ENCODE results near the gene NXF1. TPM values are rescaled to one million over a fixed set of nuclear protein-coding genes. Genes with fewer than 3 reads are reported as not detected.
"Not testable (repeated sequence)": the region's sequence is repeated elsewhere in the genome, so short reads cannot be mapped to it uniquely, and the experiment has no call there.

The NXF1 gene
- total RNA-seq, 1 donor = 31.1 TPM

DNA sequence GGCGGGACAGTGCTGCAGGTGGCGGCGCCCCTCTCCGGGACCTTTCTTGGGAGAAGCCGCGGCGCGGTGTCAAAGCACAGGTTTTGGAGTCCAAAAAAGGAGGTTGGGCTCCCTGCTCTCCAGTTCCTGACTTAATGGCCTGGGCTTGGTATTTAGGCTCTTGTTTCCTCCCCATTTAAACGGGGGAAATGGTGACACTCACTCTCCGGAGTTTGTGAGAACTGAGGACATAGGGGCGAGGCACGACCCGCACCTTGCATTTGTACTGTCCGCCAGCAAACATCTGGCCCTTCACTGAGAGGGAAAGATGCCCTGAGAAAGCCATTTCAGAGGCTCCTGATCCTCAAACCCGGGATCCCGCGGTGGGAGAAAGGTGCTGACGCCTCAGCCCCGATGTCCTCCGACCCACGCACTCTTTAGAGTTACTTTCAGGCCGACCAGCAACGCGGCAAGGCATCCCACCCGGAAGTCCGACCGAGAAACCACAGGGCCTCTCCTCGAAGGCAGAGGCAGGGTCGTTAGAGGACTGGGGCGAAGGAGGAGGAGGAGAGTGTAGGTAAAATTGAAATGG lies 37.0 kb upstream of the NXF1 start:
- Histone ChIP-seq H4K20me1 (ENCODE audit: insufficient read depth, low read length) (no peaks in the 10 kb centered on the region), H3K4me3 (ENCODE audit: insufficient read depth, low read length) (peak overlapping the region; percentile 67), H3K4me2 (ENCODE audit: insufficient read depth, low read length) (peak overlapping the region; percentile 78), H3K27me3 (ENCODE audit: insufficient read depth, low read length) (no peaks in the 10 kb centered on the region), H2AFZ (ENCODE audit: low read length) (peak overlapping the region; percentile 88), H3K27ac (ENCODE audit: low read depth, low read length) (peak overlapping the region; percentile 99), H3K9me3 (ENCODE audit: low read depth, low read length) (no peaks in the 10 kb centered on the region), H3K79me2 (ENCODE audit: insufficient read depth, low read length) (peaks cover 20% of the 10 kb centered on the region), H3K36me3 (ENCODE audit: insufficient read depth, low read length) (peaks cover 5% of the 10 kb centered on the region), H3K4me1 (ENCODE audit: insufficient read depth, low read length) (peaks cover 23% of the 10 kb centered on the region)
- peak; percentile 48 for DNase-seq (ENCODE audit: insufficient read length, low spot score, missing footprints)
- TF ChIP-seq, protein P1, sequence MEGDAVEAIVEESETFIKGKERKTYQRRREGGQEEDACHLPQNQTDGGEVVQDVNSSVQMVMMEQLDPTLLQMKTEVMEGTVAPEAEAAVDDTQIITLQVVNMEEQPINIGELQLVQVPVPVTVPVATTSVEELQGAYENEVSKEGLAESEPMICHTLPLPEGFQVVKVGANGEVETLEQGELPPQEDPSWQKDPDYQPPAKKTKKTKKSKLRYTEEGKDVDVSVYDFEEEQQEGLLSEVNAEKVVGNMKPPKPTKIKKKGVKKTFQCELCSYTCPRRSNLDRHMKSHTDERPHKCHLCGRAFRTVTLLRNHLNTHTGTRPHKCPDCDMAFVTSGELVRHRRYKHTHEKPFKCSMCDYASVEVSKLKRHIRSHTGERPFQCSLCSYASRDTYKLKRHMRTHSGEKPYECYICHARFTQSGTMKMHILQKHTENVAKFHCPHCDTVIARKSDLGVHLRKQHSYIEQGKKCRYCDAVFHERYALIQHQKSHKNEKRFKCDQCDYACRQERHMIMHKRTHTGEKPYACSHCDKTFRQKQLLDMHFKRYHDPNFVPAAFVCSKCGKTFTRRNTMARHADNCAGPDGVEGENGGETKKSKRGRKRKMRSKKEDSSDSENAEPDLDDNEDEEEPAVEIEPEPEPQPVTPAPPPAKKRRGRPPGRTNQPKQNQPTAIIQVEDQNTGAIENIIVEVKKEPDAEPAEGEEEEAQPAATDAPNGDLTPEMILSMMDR (IDR thresholded peaks at IDR 0.05; ENCODE audit: extremely low read depth, low read depth, low read length) = no peak

DNA sequence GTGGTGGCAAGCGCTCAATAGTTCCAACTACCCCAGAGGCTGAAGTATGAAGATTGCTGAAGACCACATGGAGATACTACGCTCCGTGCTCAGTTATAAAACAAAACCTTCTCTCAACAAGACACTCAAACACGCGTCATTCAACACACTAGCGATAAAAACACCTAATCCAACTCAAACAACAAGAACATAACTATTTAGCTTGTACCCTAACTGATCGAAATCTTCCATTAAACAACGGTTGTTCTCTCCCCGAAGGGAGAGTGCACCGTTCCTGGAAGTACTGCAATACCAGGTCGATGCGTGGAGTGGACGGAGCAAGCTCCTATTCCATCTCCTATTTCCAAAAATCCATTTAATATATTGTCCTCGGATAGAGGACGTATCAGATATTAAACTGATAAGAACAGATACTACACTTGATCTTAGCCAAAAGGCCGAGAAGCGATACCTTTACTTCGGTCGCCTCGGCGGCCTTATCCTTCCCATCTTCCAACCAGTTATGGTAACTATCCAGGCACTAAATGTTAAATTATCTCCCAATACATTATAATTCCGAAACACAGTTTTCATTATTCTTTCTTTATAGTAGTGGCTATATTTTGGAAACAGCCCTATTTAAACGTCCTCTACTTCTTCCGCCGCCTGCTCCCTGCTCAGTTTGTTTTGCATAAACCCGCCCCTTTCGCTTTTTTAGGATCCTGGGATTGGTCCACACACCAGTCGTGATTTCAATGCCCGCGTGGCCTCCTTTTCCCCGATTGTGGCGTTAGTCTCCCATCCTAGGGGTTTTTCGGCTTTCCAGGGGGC lies 36.3 kb upstream of the NXF1 start:
- peak overlapping the region; percentile 67 for H3K4me3 ChIP-seq (ENCODE audit: insufficient read depth, low read length)
- TF ChIP-seq, protein P1 (IDR thresholded peaks at IDR 0.05; ENCODE audit: extremely low read depth, low read depth, low read length) = no peak
- no peaks in the 10 kb centered on the region for H4K20me1 ChIP-seq (ENCODE audit: insufficient read depth, low read length)
- peak overlapping the region; percentile 99 for H3K27ac ChIP-seq (ENCODE audit: low read depth, low read length)
- H3K4me1 ChIP-seq (ENCODE audit: insufficient read depth, low read length) = peaks cover 23% of the 10 kb centered on the region
- no peaks in the 10 kb centered on the region for H3K9me3 ChIP-seq (ENCODE audit: low read depth, low read length)
- H3K27me3 ChIP-seq (ENCODE audit: insufficient read depth, low read length) = no peaks in the 10 kb centered on the region
- peaks cover 24% of the 10 kb centered on the region for H3K79me2 ChIP-seq (ENCODE audit: insufficient read depth, low read length)
- peak overlapping the region; percentile 78 for H3K4me2 ChIP-seq (ENCODE audit: insufficient read depth, low read length)
- H2AFZ ChIP-seq (ENCODE audit: low read length) = peak overlapping the region; percentile 88
- DNase-seq (ENCODE audit: insufficient read length, low spot score, missing footprints) = peak; percentile 93
- H3K36me3 ChIP-seq (ENCODE audit: insufficient read depth, low read length) = peaks cover 5% of the 10 kb centered on the region

DNA sequence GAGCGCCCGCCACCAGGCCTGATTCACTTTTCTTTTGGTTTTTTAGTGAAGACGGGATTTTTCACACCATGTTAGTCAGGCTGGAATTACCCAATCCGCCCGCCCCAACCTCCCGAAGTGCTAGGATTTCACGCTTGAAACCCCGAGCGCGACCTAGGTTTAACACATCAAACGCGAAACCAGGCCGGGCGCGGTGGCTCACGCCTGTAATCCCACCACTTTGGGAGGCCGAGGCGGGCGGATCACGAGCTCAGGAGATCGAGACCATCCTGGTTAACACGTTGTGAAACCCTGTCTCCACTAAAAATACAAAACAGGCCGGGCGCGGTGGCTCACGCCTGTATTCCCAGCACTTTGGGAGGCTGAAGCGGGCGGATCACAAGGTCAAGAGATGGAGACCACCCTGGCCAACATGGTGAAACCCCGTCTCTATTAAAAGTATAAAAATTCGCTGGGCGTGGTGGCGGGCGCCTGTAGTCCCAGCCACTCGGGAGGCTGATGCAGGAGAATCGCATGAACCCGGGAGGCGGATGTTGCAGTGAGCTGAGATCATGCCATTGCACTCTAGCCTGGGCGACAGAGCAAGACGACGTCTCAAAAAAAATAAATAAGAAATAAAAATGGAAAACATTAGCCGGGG lies 35.6 kb upstream of the NXF1 start:
- H4K20me1 ChIP-seq (ENCODE audit: insufficient read depth, low read length); H3K27me3 ChIP-seq (ENCODE audit: insufficient read depth, low read length); H3K36me3 ChIP-seq (ENCODE audit: insufficient read depth, low read length); H2AFZ ChIP-seq (ENCODE audit: low read length); H3K9me3 ChIP-seq (ENCODE audit: low read depth, low read length): not testable (repeated sequence)
- peak overlapping the region; percentile 95 for H3K4me3 ChIP-seq (ENCODE audit: insufficient read depth, low read length)
- peaks cover 23% of the 10 kb centered on the region for H3K4me1 ChIP-seq (ENCODE audit: insufficient read depth, low read length)
- peak; percentile 69 for DNase-seq (ENCODE audit: insufficient read length, low spot score, missing footprints)
- peak overlapping the region; percentile 90 for H3K27ac ChIP-seq (ENCODE audit: low read depth, low read length)
- peaks cover 31% of the 10 kb centered on the region for H3K79me2 ChIP-seq (ENCODE audit: insufficient read depth, low read length)
- H3K4me2 ChIP-seq (ENCODE audit: insufficient read depth, low read length) = peak overlapping the region; percentile 89

DNA sequence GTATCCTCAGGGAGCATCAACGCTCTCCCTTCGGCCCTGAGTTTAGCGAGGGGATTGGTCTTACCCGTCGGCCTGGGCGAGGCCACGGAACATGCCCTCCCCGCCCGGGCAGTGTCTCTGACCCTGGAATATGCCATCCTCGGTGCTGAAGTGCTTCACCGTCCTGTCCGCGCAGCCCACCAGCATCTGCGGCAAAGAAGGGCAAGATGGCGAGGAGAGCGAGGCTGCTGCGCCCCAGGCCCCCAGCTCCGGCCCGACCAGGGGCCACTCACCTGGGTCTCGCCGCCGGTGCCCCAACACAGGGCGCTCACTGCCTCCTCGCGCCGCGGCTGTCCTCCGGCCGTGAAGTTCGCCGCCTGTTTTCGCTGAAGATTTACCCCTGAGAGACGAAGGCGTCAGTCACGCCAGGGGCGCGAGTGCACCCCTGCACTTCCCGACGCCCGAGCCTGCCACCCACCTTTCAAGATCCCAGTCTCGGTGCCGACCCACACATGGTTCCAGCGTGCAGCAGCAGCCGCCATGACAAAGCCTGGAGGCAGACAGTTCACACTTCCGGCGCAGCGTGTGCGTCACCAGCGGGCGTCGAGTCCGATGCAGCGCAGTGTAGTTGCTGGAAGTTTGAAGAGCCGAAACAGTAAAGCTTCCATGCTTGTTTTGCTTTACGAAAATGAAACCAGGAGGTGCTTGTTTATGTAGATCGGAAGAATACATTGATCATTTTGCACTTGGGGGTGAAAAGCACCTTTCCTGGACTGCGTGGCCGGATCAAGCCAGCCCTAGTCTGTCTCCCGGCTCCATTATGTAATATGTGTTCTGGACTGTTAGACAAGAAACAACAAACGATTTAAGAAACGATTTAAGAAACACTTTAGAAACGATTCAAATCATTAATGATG lies 34.1 kb upstream of the NXF1 start, which contains the start of gene WDR74:
Gene WDR74, minus strand, starts transcription at position 541 of the 896 bp plus-strand sequence. Its CDS starts 20 bp downstream, at position 521.
- H3K9me3 ChIP-seq (ENCODE audit: low read depth, low read length) = no peaks in the 10 kb centered on the region
- H3K79me2 ChIP-seq (ENCODE audit: insufficient read depth, low read length) = peaks cover 46% of the 10 kb centered on the region
- H3K27me3 ChIP-seq (ENCODE audit: insufficient read depth, low read length) = no peaks in the 10 kb centered on the region
- H3K4me1 ChIP-seq (ENCODE audit: insufficient read depth, low read length) = peaks cover 23% of the 10 kb centered on the region
- peak within 1 kb of the TSS; percentile 74 for H2AFZ ChIP-seq (ENCODE audit: low read length)
- H3K36me3 ChIP-seq (ENCODE audit: insufficient read depth, low read length) = peaks cover 20% of the 10 kb centered on the region
- peak within 1 kb of the TSS; percentile 90 for H3K27ac ChIP-seq (ENCODE audit: low read depth, low read length)
- peak; percentile 96 for DNase-seq (ENCODE audit: insufficient read length, low spot score, missing footprints)
- peak within 1 kb of the TSS; percentile 95 for H3K4me3 ChIP-seq (ENCODE audit: insufficient read depth, low read length)
- peak within 1 kb of the TSS; percentile 89 for H3K4me2 ChIP-seq (ENCODE audit: insufficient read depth, low read length)
- TF ChIP-seq, protein P1 (IDR thresholded peaks at IDR 0.05; ENCODE audit: extremely low read depth, low read depth, low read length) = no peak
- no peaks in the 10 kb centered on the region for H4K20me1 ChIP-seq (ENCODE audit: insufficient read depth, low read length)
